LNCaP clone FGC (cell line): ENCODE data around the gene TRDMT1.

Experiments used
- DNase-seq: peaks from one replicate; pipeline ENCODE4 v3.0.0-alpha.2; 2011; ENCODE audit warnings: low read depth
- H3K4me3 ChIP-seq: 2 replicates; pipeline ENCODE4 v1.5.1; 2011; ENCODE audit warnings: mild to moderate bottlenecking, low read depth, low read length, control low read depth
- CTCF ChIP-seq: IDR thresholded peaks from 2 replicates; pipeline ENCODE4 v1.5.1; 2012; ENCODE audit warnings: mild to moderate bottlenecking; ENCODE audit not compliant: control insufficient read depth, insufficient read depth; ENCODE audit errors: extremely low read depth

TRDMT1 gene

GRCh38 chr10:17237149-17237527 lies 35.7 kb upstream of the TRDMT1 start:
- TF ChIP-seq CTCF, result no peak
- H3K4me3 ChIP-seq, result no peak overlapping the region
- DNase-seq, result no peak

- DNase-seq, result no peak
- H3K4me3 ChIP-seq, result no peak overlapping the region
- no peak for TF ChIP-seq CTCF
Observed at GRCh38 chr10:17236468-17237148, 35.1 kb upstream of the TRDMT1 start.

GRCh38 chr10:17235136-17235535 lies 33.7 kb upstream of the TRDMT1 start:
- H3K4me3 ChIP-seq, result no peak overlapping the region
- TF ChIP-seq CTCF, result no peak
- no peak for DNase-seq

- H3K4me3 ChIP-seq, result no peak overlapping the region
- DNase-seq, result no peak
Observed at GRCh38 chr10:17234431-17234945, 33.0 kb upstream of the TRDMT1 start.

GRCh38 chr10:17233286-17233991 lies 32.0 kb upstream of the TRDMT1 start:
- DNase-seq, result no peak
- TF ChIP-seq CTCF, result no peak
- H3K4me3 ChIP-seq, result no peak overlapping the region

More at GRCh38 chr10:17234431-17234945, 33.0 kb upstream of the TRDMT1 start:
- TF ChIP-seq CTCF, result no peak

GRCh38 chr10:17232276-17232960 lies 30.9 kb upstream of the TRDMT1 start:
- TF ChIP-seq CTCF, result no peak
- no peak overlapping the region for H3K4me3 ChIP-seq
- no peak for DNase-seq
